Hematopoietic multipotent progenitor cell treated with erythropoietin and hydrocortisone succinate and interleukin-3 and kit ligand, for 6 days (in vitro differentiated cells): ENCODE data around the gene MICAL3.
A peak's percentile ranks its signal among the peaks of the same experiment; 100 is the strongest.
"Not testable (repeated sequence)": the region's sequence is repeated elsewhere in the genome, so short reads cannot be mapped to it uniquely, and the experiment has no call there.

Experiments used
- DNase-seq: peaks from one replicate; pipeline ENCODE4 v3.0.0-alpha.2; 2015

Gene MICAL3

DNA sequence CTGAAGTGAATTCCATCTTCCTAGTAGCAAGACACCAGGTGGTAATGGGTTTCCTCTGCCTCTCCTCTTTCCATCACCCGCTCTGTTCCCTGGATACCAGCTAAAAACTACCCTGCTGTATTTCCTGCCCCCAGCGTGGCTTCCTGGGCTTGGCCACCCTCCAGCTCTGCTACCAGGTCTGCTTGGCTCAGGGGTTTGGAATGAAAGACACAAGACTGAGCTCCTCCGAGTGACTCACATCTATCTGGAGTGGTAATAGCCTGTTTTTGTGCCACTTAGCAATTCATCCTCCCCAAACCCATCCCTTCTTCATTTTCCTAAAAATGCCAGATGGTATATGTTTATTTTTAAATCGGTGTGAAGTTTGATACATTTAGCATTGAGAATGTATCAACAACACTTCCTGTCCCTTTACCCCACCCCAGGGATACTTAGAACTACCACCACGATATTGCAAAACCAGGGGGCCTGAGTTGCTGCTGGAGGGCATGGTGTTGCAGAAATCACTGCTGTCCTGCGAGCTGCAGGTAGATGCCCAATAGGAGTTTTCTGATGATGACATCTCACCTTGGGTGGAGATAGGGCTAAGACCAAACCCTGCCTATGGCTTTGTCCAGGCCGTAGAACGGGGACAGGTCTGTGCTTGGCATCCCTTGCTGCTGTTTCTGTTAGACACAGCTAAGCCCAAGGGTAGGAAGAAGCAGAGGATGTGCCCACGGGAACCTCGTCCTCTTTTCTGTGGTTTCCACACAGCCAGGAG lies 7.5 kb upstream of the MICAL3 start:
- DNase-seq: no peak

DNA sequence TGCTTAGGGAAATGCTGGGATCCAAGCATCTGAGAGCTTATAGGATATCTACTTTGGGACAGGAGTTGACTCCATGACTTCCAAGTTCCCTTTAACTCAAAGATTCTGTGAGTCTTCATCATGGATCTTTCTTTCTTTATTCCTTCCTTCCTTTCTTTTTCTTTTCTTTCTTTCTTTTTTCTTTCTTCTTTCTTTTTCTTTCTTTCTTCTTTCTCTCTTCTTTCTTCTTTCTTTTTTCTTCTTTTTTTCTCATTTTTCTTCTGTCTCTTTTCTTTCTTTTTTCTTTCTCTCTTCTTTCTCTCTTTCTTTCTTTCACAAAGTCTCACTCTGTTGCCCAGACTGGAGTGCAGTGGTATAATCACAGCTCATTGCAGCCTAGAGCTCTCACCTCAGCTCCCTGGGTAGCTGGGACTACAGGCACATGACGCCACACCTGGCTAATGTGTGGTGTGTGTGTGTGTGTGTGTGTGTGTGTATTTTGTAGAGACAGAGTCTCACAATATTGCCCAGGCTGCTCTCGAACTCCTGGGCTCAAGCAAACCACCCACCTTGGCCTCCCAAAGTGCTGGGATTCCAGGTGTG lies 5.4 kb upstream of the MICAL3 start:
- DNase-seq: no peak

DNA sequence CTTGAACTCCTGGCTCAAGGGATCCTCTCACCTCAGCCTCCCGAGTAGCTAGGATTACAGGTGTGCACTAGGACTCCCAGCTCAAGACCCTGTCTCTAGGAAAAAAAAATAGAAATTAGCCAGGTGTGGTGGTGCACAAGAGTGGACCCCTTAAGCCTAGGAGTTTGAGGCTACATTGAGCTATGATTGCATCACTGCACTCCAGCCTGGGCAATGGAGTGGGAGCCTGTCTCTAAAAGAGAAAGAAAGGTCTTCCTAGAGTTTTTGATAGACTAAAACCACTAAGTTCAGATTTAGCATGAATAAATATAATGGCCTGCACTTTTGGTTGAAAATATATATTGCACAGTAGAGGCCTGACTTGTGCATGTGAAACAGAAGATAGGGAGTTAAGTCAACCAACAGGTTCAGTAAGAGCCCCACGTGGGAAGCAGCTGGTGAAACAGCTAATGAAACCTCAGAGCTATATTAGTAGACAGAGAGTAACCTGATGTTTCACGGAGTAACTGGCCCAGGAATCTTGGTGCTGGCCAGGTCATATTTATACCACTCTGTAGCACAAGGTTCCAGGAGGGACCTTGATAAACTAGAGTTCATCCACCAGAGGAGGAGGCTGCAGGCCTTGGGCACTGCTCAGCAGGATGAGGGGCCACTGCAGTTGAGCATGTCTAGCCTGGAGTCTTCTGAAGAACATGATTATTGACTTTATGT lies 4.6 kb upstream of the MICAL3 start:
- DNase-seq: no peak

DNA sequence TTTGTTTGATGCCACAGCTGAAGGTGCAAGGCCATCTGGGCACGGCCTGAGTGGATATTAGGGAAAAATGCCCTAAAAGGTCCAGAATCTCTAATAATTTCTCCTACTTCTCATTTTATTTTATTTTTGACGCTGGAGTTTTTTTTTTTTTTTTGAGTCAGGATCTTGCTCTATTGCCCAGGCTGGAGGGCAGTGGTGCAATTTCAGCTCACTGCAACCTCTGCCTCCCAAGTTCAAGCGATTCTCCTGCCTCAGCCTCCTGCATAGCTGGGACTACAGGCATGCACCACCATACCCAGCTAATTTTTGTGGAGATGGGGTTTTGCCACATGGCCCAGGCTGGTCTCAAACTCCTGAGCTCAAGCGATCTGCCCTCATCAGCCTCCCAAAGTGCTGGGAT lies 1.5 kb upstream of the MICAL3 start:
- not testable (repeated sequence) for DNase-seq

DNA sequence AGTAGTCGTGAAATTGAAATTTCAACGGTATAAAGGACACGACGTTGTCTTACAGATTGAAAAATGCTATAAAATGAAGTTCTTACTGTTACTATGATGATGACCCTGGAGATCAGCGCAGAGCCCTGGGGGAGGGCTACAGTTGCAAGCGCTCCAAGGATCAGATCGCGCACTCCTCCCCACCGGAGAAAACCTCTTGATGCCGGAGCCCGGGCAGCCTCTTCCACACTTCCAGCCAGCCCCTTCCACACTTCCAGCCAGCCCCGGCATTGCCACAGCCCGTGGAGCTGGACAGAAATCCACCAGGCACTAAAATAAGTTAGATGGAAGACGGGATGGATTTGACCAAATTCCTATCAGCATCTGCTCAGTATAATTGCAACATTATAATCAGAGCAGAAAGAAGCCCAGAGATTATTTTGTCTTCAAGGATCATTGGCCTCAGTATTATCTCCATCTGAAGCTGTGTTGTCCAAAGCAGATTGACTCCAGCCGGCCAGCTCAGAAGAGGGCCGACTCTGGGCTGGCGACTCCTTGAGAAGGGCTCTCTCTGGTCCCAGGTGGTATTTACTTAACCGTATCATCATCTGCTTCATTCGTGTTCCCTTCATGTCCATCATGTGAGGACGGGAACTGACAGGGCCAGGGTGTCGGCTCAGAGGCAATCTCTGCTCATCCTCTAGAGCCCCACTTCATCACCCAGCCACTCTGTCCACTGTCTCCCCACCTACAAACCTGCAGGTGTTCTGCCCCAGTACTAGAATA lies 777 bp upstream of the MICAL3 start:
- no peak for DNase-seq

GRCh38 chr22:18023509-18024275 lies 669 bp downstream of the MICAL3 start:
- peak; percentile 57 for DNase-seq

GRCh38 chr22:18022876-18023275 lies 1.5 kb downstream of the MICAL3 start:
- no peak for DNase-seq

- no peak for DNase-seq
Observed at GRCh38 chr22:18021431-18021830, 2.9 kb downstream of the MICAL3 start.

DNA sequence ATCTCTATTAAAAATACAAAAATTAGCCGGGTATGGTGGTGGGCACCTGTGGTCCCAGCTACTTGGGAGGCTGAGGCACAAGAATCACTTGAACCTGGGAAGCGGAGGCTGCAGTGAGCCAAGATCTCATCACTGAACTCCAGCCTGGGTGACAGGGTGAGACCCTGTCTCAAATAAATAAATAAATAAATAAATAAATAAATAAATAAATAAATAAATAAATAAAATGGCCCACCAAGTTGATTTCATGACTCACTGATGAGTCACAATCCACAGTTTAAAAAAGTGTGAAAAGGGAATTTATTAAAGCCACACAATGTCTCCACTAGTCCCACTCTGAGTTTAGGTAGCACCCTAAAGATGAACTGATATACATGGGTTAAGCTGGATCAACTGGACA lies 3.6 kb downstream of the MICAL3 start:
- not testable (repeated sequence) for DNase-seq

DNA sequence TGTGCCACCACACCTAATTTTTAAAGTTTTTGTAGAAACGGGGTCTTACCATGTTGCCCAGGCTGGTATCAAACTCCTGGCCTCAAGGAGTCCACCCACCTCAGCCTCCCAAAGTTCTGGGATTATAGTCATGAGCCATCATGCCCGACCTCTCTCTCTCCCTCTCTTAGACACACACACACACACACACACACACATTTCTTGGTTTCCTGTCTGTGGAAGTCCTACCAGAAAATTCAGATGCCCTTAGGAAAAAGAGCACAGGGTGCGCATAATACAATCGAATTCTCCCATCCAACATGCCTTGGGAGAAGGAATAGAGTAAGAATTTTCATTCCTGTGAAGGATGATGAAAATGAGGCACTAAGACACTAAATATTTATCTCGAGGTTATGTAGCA lies 10.4 kb downstream of the MICAL3 start:
- DNase-seq: no peak

DNA sequence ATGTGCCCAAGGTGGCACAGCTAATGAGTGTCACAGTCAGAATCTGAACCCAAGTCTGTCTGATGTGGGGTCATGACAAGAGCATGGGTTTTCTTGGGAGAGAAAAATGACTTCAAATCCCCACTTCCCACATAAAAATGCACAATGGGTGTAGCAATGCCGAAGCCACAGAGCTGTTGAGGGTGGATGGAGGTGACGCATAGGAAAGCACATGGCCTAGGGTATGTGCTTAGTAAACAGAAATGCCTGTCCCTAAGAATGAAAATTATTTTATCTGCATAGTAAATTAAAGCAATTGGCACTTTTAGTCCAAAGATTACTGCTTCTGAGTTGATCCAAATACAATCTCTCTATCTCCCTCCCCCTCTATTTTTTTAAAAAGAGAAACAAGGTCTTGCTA lies 10.9 kb downstream of the MICAL3 start:
- no peak for DNase-seq

DNA sequence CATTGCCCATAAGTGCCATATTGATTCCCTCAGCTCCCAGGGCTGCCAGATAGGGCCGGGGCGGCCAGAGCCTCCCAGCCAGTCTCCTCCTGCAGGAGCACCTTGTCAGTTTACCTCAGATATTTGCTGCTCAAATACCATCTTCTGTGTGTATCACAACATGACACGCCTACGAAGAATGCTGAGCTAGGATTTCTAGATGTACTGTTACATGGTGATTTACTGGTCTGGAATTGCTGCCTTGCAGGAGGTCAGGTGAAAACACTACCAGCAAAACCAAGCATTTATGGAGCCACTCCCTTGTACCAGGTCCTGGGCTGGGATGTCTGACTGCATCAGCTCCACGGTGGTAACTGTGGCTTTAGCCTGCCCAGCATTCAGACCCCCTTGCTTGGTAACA lies 11.8 kb downstream of the MICAL3 start:
- DNase-seq: no peak

DNA sequence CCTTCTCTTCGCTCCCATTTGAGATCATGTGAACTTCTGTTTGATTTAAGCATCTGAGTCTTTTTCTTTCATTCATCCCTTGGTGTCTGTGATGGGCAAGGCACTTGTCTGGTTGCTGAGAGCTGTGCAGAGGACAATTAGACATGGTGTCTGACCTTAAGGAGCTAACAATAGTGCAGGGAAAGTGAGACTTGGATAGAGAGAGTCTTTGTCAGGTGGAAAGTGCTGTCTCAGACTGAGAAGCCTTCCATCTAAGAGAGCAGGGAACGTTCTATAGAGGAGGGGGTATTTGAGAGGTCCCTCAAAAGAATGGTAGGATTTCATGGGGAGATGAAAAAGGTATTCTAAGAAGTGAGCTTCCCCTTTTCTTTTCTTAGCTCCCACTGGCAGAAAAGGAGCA lies 14.1 kb downstream of the MICAL3 start:
- no peak for DNase-seq

DNA sequence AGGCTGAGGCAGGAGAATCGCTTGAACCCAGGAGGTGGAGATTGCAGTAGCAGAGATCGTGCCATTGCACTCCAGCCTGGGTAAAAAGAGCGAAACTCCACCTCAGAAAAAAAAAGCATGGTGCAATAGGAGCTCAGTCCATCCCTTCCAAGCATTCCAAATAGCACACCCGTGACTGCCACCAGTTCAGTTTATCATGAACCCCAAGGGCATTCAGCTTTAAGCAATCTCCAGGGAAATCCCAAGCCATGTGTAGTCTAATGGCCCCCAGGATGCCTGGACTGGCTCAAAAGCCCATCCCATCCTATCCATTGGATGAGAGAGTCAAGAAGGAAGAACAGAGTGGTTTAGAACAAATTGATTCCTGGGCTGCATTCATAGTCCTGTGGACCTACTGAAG lies 16.2 kb downstream of the MICAL3 start:
- no peak for DNase-seq

DNA sequence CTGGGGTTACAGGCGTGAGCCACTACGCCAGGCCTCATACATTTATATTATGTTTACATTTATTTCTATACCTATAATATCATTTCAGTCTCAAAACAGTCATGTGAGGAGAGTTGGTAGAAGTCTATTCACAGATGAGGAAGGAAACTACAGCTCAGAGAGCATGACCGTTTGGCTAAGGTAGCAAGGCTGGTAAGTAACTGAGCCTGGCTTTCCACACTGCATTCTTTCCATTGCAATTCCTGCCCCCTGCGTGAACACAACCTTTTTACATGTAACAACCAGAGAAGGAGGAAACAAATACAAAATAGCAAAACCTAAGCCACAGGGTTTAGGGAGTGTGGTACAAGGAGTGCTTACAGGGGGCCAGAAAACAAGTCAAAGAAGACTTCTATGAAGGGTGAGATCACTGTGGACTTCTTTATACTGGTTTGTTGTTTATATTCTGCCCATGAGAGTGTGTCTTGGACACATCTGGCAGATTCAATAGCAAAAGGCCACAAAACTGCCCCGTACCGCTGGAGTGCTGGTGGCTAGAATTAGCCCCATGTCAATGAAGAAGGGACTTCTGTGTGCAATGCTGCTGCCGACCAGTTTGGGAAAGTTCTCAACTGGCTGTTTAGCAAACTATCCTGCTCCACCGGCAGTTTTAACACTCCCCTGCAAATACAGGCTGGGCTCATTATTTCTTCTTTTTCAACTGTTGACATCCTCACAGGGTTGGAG lies 19.0 kb downstream of the MICAL3 start:
- no peak for DNase-seq

DNA sequence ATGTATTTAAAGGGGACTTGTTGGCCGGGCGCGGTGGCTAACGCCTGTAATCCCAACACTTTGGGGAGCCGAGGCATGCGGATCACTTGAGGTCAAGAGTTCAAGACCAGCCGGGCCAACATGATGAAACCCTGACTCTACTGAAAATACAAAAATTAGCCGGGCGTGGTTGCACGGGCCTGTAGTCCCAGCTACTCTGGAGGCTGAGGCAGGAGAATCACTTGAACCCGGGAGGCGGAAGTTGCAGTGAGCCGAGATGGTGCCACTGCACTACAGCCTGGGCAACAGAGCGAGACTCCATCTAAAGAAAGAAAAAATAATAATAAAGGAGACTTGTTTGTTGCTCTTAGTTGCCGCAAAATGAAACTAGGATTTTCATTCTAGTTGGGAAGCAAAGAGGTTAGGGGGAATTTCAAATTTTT lies 22.5 kb downstream of the MICAL3 start:
- DNase-seq: not testable (repeated sequence)

DNA sequence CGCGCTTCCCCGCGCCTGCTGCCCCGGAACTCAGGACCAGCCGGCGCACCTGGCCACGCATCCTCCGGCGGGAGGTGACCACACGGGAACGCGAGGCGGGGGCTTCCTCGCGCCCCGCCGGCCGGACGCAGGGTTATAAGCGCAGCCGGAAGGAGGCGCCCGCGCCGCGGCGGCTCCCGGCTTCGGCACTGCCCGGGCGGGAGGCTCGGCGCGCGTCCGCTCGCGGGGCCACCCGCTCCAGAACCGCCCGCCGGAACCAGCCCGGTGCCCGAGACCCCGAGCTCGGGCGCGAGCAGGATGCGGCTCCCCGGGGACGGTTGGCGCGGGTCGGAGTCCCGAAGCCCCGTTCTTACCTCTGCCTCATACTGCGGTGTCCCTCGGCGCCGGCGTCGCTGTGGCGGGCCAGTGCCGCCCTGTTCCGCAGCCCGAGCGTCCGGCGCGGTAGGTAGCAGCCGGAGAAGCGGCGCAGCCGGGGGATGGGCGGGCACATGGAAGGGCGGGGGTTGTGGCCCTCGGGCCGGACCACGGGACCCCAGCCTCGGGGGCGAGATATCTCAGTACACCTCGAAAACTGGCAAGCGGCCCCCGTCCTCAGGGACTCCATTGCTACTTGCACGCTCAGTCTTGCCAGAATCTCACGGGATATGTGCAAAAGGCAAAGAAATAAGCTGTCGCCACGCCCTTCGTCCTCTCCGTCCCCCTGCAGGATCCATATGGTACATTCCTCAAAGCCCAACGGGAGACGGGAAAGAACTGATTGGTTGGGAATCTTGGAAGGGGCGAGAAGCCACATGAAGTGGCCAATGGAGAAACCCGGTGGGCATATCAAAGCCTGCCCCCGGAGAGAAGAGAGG lies 23.1 kb downstream of the MICAL3 start:
- peak; percentile 98 for DNase-seq

GRCh38 chr22:18000441-18001039 lies 23.8 kb downstream of the MICAL3 start:
- DNase-seq: peak; percentile 43

- DNase-seq: no peak
Observed at GRCh38 chr22:17999851-18000250, 24.5 kb downstream of the MICAL3 start.

DNA sequence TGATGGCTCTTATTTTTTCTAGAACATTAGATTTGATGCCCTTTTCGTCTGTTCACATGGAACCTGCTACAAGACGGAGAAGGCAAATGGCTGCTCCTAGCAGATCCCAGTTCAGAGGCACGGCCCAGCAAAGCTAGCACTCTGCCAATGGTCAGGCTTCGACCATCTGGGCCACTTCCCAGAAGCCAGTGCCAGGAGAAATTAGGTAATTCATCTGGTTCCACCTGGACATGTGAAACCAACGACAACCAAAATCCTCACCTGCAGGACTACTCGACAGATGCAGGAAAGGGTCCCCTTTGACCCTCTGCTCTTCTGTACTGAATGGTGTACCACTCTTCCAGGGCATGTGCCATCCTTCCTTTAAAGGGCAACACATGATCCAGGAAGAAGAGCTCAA lies 25.4 kb downstream of the MICAL3 start:
- no peak for DNase-seq

DNA sequence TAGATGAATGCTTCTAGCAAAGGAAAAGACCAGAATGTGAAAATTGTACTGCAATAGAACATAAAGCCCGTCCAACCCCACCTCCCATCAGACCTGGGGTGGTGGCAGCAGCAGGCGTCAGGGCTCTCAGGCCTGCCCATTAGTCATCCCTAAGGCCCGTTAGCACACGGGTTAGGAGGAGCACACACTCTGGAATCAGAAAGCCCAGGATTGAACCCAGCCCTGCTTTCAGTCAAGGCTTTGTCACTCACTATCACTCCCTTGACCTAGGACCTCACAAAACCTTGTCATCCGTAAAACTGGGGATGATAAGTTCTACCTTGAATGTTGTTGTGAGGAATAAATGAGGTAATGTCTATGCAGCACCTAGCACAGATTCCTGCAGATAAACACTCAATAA lies 26.9 kb downstream of the MICAL3 start:
- DNase-seq: no peak
